GM18519 (cell line): ENCODE measurements around the gene SPATS2.
"Not testable (repeated sequence)": the region's sequence is repeated elsewhere in the genome, so short reads cannot be mapped to it uniquely, and the experiment has no call there.

Experiments
- ATAC-seq: cut with Tn5 transposase; IDR thresholded peaks from one replicate; pipeline ENCODE4 v1.9.1; 2021; ENCODE audit warnings: mild to moderate bottlenecking, moderate library complexity; ENCODE audit not compliant: unreplicated experiment, low FRiP score

The SPATS2 gene

DNA sequence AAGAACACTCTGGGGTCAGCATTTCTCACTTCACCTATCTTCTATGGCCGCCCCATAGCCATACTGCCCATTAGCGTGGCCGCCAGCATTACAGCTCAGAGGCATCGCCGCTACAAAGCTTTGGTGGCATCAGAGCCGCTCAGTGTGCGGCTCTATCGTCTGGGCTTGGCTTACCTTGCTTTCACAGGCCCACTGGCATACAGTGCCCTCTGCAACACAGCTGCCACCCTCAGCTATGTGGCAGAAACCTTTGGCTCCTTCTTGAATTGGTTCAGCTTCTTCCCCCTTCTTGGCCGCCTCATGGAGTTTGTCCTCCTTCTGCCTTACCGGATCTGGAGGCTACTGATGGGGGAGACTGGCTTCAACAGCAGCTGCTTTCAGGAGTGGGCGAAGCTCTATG, 18.0 kb upstream of the SPATS2 start:
- no peak for ATAC-seq

DNA sequence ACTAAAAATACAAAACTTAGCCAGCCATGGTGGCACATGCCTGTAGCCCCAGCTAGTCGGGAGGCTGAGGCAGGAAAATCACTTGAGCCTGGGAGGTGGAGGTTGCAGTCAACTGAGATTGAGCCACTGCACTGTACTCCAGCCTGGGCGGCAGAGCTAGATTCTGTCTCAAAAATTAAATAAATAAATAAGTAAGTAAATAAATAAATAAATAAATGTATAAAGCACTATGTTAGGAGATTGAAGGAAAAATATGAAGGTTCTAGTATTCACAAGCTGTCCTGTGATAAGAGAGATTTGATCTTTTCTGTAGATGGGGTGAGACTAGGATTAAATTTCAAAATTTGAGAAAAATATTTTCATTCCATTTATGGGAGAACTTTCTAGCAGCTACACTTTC, 14.9 kb upstream of the SPATS2 start:
- ATAC-seq = no peak

DNA sequence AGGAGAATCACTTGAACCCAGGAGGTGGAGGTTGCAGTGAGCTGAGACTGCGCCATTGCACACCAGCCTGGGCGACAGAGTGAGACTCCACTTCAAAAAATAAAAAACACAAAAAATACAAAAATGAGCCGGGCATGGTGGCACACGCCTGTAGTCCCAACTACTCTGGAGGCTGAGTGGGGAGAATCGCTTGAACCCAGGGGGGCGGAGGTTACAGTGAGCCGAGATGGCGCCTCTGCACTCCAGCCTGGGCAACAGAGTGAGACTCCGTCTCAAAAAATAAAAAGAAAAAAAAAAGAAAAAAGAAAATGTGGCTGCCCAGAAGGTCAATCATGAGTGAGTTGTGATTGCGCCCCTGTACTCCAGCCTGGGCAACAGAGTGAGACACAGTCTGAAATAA, 11.3 kb upstream of the SPATS2 start:
- ATAC-seq = no peak

DNA sequence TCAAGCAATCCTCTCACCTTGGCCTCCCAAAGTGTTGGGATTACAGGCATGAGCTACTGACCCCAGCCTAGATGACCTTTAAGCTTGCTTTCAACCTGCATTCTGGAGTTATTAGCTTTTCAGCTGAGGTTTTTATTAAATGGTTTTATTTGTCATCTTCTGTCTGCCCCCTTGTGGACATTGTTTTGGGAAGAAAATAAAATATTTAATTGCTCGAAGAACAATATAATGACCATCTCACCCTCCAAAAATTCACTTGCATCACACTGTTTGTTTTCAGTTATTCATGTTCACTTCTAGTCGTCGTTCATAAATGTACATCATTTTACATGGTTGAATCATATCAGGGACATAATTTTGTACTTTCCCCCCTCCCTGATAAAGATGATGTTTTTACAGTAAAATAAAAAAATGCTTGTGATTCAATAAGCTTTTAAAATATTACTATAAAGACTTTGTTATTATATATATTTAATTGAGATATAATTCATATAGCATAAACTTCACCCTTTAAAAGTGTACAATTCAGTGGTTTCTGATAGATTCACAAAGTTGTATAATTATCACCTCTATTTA, 10.1 kb upstream of the SPATS2 start:
- ATAC-seq = no peak

GRCh38 chr12:49358483-49359141, 8.7 kb upstream of the SPATS2 start:
- no peak for ATAC-seq

- no peak for ATAC-seq
Observed at GRCh38 chr12:49359671-49360070, 7.6 kb upstream of the SPATS2 start.

GRCh38 chr12:49362077-49362476, 5.2 kb upstream of the SPATS2 start:
- no peak for ATAC-seq

- no peak for ATAC-seq
Observed at GRCh38 chr12:49364989-49365388, 2.3 kb upstream of the SPATS2 start.

- no peak for ATAC-seq
Observed at GRCh38 chr12:49365542-49365941, 1.7 kb upstream of the SPATS2 start.

DNA sequence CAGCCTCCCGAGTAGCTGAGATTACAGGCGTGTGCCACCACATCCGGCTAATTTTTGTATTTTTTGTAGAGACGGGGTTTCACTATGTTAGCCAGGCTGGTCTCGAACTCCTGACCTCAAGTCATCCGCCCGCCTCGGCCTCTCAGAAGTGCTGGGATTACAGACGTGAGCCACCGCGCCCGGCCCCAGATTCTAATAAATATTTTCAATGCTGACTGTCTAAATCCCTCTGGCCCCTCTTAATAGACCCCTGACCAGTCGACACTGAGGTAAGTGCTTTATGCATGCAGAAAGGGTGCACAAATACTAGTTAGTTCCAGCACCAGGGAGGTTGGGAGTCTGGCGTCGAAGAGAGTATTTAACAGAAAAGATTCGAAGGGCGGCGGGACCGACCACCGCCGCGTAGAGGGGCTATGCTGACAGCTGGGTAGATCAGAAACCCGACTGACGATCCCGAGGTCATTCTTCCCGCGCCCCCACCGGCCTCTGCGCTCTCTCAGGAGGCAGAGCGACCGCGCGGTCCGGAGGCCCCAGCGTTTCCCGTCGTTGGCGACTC, 1.1 kb upstream of the SPATS2 start:
- ATAC-seq = no peak

DNA sequence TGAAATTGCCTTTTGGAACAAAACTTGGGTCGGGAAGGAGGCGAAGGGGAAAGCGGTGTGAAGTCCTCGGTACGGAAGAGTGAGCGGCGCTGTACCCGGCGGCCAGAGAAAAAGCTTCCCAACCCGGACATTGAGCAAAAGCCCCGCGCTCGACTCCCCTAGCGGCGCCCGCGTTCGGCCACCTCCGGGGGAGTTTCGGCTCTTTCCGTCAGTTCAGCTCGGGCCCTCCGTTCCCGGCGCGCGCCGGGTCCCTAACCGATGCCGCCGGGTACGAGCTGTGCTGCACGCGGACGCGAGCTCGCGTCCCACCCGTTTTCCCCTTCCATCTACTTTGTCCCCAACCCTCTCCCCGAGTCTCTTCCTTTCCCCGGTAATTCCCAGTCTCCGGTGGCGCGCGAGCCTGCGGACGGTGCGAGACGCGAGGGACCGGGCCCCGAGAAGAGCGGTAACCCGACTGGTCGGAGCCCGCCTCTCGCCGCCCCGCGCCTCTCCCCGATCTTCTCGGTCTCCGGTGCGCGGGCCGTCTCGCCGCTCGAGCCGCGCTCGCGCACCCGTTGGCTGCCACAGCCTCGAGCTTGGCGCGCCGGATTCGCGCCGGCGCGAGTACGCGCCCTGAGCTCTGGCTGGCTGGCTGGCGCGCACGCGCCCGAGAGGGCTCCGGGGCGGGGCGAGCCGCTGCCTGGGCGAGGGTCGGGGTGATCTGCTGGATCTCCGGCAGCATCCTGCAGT, 446 bp upstream of the SPATS2 start:
- ATAC-seq = peak; percentile 46

GRCh38 chr12:49368240-49368600, 958 bp downstream of the SPATS2 start:
- ATAC-seq = no peak

- ATAC-seq = no peak
Observed at GRCh38 chr12:49369411-49370145, 2.3 kb downstream of the SPATS2 start.

DNA sequence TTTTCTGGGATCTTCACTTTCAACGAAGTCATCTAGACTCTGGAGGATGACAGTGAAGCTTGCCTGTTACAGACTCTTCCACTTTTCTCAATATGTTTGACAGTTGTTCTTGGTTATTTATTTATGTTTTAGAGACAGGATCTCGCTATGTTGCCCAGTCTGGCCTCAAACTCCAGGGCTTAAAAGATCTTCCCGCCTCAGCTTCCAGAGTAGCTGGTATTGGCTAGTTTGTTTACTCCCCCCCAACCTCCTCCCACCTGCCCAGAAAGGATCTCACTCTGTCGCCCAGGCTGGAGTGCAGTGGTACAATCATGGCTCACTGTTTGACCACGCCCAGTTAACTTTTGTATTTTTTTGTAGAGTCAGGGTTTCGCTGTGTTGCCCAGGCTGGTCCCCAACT, 3.3 kb downstream of the SPATS2 start:
- no peak for ATAC-seq

DNA sequence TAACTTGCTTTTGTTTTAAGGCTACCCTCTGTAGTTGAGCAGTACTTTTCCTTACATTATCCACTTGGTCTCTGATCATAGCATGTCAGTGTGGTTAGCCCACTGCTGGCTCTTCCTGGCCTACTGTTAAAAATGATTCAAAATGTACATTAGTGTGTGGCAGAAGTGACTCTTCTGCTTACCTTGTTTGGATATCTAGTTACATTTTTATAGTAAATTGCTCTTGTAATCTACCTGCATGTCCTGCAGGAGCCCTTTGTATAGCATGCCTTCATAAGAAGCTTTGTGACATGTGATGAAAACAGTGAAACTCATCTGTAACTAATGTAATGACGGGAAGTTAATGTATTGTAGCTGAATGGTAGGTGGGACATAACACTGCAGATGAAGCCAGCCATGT, 8.1 kb downstream of the SPATS2 start:
- ATAC-seq = no peak

- ATAC-seq = no peak
Observed at GRCh38 chr12:49377386-49377785, 10.1 kb downstream of the SPATS2 start.

- ATAC-seq = not testable (repeated sequence)
Observed at GRCh38 chr12:49380184-49380583, 12.9 kb downstream of the SPATS2 start.

DNA sequence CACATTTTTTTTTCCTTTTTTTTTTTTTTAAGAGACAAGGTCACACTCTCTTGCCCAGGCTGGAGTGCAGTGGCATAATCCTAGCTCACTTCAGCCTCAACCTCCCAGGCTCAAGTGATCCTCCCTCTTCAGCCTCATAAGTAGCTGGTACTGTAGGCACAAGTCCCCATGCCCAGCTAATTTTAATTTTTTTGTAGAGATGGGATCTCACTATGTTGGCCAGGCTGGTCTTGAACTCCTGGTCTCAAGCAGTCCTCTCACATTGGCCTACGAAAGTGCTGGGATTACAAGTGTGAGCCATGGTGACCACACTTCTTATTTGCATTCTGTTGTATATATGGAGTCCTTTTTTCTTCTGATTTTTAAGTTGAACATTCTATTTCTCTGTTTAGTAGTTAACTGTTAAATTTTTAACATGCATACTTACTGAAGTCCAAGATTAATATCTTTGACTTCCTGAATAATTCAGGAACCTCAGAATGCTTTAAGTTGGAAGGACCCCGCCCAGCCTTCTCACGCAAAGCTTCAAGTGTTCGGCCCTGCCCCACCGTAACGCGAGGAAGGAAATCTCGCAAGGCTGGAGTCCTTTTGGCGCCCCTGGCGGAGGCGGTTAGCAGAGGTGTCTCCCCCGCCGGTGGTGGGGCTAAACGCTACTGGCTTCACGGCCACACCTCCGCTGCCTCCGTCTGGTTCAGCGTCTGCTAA, 21.6 kb downstream of the SPATS2 start:
- ATAC-seq = no peak

DNA sequence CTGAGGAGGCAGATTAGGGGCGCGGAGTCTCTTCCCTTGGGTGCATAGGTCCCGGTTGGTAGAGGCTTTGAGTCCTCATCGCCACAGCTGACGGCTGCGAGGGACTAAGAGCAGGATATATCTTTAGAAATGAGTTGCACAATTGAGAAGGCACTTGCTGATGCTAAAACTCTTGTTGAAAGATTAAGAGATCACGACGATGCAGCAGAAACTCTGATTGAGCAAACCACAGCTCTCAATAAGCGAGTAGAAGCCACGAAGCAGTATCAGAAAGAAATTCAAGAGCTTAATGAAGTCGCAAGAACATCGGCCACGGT, 22.1 kb downstream of the SPATS2 start:
- no peak for ATAC-seq

GRCh38 chr12:49397000-49397399, 29.7 kb downstream of the SPATS2 start:
- no peak for ATAC-seq

GRCh38 chr12:49400304-49400703, 33.0 kb downstream of the SPATS2 start:
- ATAC-seq = no peak
